ENCODE data around the gene IL36G. TPM values are rescaled to one million over a fixed set of nuclear protein-coding genes. Genes with fewer than 3 reads are reported as not detected.

IL36G gene
- total and polyA plus RNA-seq, 9 of the 15 experiments (the other 6 are each of a cell fraction or from before 2014, with no cell fraction given): not detected

GRCh38 chr2:112972423-112973086, 5.3 kb upstream of the IL36G start:
- FAIRE-seq: no peak
- no peak for DNase-seq (ENCODE audit: extremely low read depth in 1 of 4, low spot score in 3 of 4)
- Histone ChIP-seq H4K20me1 (replicated peaks; ENCODE audit: control insufficient read depth, insufficient read depth, low read length) (no peaks in the 10 kb centered on the region), H3K79me2 (ENCODE audit: control insufficient read depth, insufficient read depth, low read length) (no peaks in the 10 kb centered on the region), H3K9me3 (replicated peaks; ENCODE audit: control insufficient read depth, insufficient read depth, low read depth, low read length) (no peaks in the 10 kb centered on the region), H3K27me3 (ENCODE audit: control insufficient read depth in 2 of 2, insufficient read depth in 2 of 2, low read length in 2 of 2) (peaks cover 11 to 28% of the 10 kb centered on the region in 2 experiments; a peak in 4 of 5 replicates), H3K36me3 (ENCODE audit: control insufficient read depth, insufficient read depth, low read length) (no peaks in the 10 kb centered on the region), H3K4me1 (replicated peaks in 1 of 2; ENCODE audit: control insufficient read depth in 2 of 2, insufficient read depth in 2 of 2, low read length in 2 of 2) (0 out of 5 replicates have a peak, but pooled peaks cover 0 to 3% of the 10 kb centered on the region in 2 experiments), H3K27ac (ENCODE audit: extremely low read depth, low read depth, low read length) (no peak overlapping the region), H3K9me1 (ENCODE audit: control insufficient read depth, insufficient read depth, low read length) (no peaks in the 10 kb centered on the region), H3K9ac (ENCODE audit: insufficient read depth in 1 of 2, low read depth in 2 of 2, low read length in 2 of 2) (no peak overlapping the region), H3K4me3 (no peak overlapping the region), H3K4me2 (ENCODE audit: insufficient read depth, low read length) (no peak overlapping the region), H2AFZ (ENCODE audit: low read depth, low read length) (no peak overlapping the region)
- TF ChIP-seq ZNF197 (CRISPR knock-in tag; IDR thresholded peaks at IDR 0.05; ENCODE audit: low read depth): no peak
- no peak for TF ChIP-seq RCOR1 (IDR thresholded peaks at IDR 0.05; ENCODE audit: borderline replicate concordance in 1 of 2, low read depth in 2 of 2, low read length in 2 of 2)
- no peak for TF ChIP-seq CAMTA2 (CRISPR knock-in tag; conservative IDR thresholded peaks at IDR 0.05)
- TF ChIP-seq CREBBP (IDR thresholded peaks at IDR 0.05; ENCODE audit: low read depth, low read length): no peak
- no peak for TF ChIP-seq ARID4B (CRISPR knock-in tag; IDR thresholded peaks at IDR 0.05)
- TF ChIP-seq ZNF511 (CRISPR knock-in tag; IDR thresholded peaks at IDR 0.05): no peak
- no peak for TF ChIP-seq ZFP30 (CRISPR knock-in tag; IDR thresholded peaks at IDR 0.05; ENCODE audit: borderline replicate concordance)
- no peak for TF ChIP-seq SOX6 (IDR thresholded peaks at IDR 0.05)
- no peak for TF ChIP-seq SRSF3 (IDR thresholded peaks at IDR 0.05; ENCODE audit: insufficient read depth, low read length)
- ChIA-PET CTCF (ENCODE audit: low intra/inter-chr PET ratio) (no interaction called here), POLR2A (interaction anchor here (0.8 kb wide), 1 partner anchor 80 kb away, joined by 3 read pairs; no protein-coding TSS in a partner anchor)
- ATAC-seq: no peak
- intact Hi-C loops (cut with micrococcal nuclease) (no loop called here), in situ Hi-C loops (cut with MboI) (no loop called here)
- BruUV-seq (replicated peaks): no TSS peak
- 0% methylated on average over 5 of the region's 5 CpGs for WGBS (ENCODE audit: insufficient coverage, low coverage, missing lambda C conversion rate)

Data from K562 (cell line).